Progenitor cell of endocrine pancreas (in vitro differentiated cells): ENCODE data around the gene LCOR. TPM values are rescaled to one million over a fixed set of nuclear protein-coding genes. Genes with fewer than 3 reads are reported as not detected.

Experiments
- DNase-seq: peaks from one replicate; pipeline ENCODE4 v3.0.0; 2021; ENCODE audit warnings: low spot score; ENCODE audit not compliant: unreplicated experiment
- H3K27ac Mint-ChIP-seq: 2 replicates; pipeline ENCODE4 v1.8.0; 2021; ENCODE audit warnings: mild to moderate bottlenecking, moderate library complexity, mixed read lengths
- H3K27me3 Mint-ChIP-seq: 2 replicates; pipeline ENCODE4 v1.8.0; 2021; ENCODE audit warnings: mixed read lengths
- H3K36me3 Mint-ChIP-seq: 2 replicates; pipeline ENCODE4 v1.8.0; 2022; ENCODE audit warnings: mixed read lengths; ENCODE audit not compliant: insufficient read depth
- H3K4me1 Mint-ChIP-seq: 2 replicates; pipeline ENCODE4 v1.8.0; 2021; ENCODE audit warnings: low read depth, mixed read lengths
- H3K4me3 Mint-ChIP-seq: 2 replicates; pipeline ENCODE4 v1.8.0; 2021; ENCODE audit warnings: low read depth, mild to moderate bottlenecking, moderate library complexity, mixed read lengths
- H3K9me3 Mint-ChIP-seq: 2 replicates; pipeline ENCODE4 v1.8.0; 2021; ENCODE audit warnings: low read depth, mixed read lengths
- CTCF ChIP-seq: fragments of 200-600 bp; sonication (generic); IDR thresholded peaks from one replicate; pipeline ENCODE4 v1.5.0; 2021; ENCODE audit warnings: antibody characterized with exemption, mild to moderate bottlenecking; ENCODE audit not compliant: unreplicated experiment
- total RNA-seq: library from RNA; stranded (reverse); gene quantifications from 2 replicates; pipeline ENCODE4 v1.2.1, GENCODE V29; 2021

The LCOR gene
- total RNA-seq, 1 donor from 2014 or later, result 88.6 TPM

GRCh38 chr10:96828609-96829008, 3.5 kb upstream of the LCOR start:
- Mint-ChIP-seq H3K27ac (no peak overlapping the region), H3K9me3 (no peaks in the 10 kb centered on the region), H3K4me3 (no peak overlapping the region), H3K36me3 (no peaks in the 10 kb centered on the region), H3K27me3 (no peaks in the 10 kb centered on the region), H3K4me1 (peaks cover 4% of the 10 kb centered on the region)
- TF ChIP-seq CTCF, result no peak
- no peak for DNase-seq

GRCh38 chr10:96829029-96829773, 2.9 kb upstream of the LCOR start:
- peaks cover 9% of the 10 kb centered on the region for H3K4me1 Mint-ChIP-seq
- H3K27me3 Mint-ChIP-seq, result no peaks in the 10 kb centered on the region
- H3K9me3 Mint-ChIP-seq, result no peaks in the 10 kb centered on the region
- no peak overlapping the region for H3K4me3 Mint-ChIP-seq
- no peak overlapping the region for H3K27ac Mint-ChIP-seq
- H3K36me3 Mint-ChIP-seq, result no peaks in the 10 kb centered on the region
- no peak for DNase-seq
- TF ChIP-seq CTCF, result no peak

GRCh38 chr10:96830511-96831199, 1.4 kb upstream of the LCOR start:
- peak; percentile 83 for TF ChIP-seq CTCF
- no peaks in the 10 kb centered on the region for H3K9me3 Mint-ChIP-seq
- peak overlapping the region; percentile 87 for H3K27ac Mint-ChIP-seq

GRCh38 chr10:96831200-96831866, 765 bp upstream of the LCOR start:
- Mint-ChIP-seq H3K4me1 (peaks cover 20% of the 10 kb centered on the region), H3K36me3 (no peaks in the 10 kb centered on the region), H3K9me3 (no peaks in the 10 kb centered on the region), H3K27me3 (no peaks in the 10 kb centered on the region), H3K27ac (peak overlapping the region; percentile 98), H3K4me3 (peak overlapping the region; percentile 87)
- DNase-seq, result no peak
- no peak for TF ChIP-seq CTCF

More at GRCh38 chr10:96830511-96831199, 1.4 kb upstream of the LCOR start:
- peak; percentile 54 for DNase-seq
- H3K27me3 Mint-ChIP-seq, result no peaks in the 10 kb centered on the region
- H3K4me3 Mint-ChIP-seq, result peak overlapping the region; percentile 70
- H3K36me3 Mint-ChIP-seq, result no peaks in the 10 kb centered on the region
- peaks cover 16% of the 10 kb centered on the region for H3K4me1 Mint-ChIP-seq

- H3K36me3 Mint-ChIP-seq, result no peaks in the 10 kb centered on the region
- H3K27ac Mint-ChIP-seq, result peak overlapping the region; percentile 94
- DNase-seq, result peak; percentile 78
- no peak for TF ChIP-seq CTCF
- H3K9me3 Mint-ChIP-seq, result no peaks in the 10 kb centered on the region
- H3K4me1 Mint-ChIP-seq, result peaks cover 23% of the 10 kb centered on the region
- H3K4me3 Mint-ChIP-seq, result peak overlapping the region; percentile 84
- H3K27me3 Mint-ChIP-seq, result no peaks in the 10 kb centered on the region
Observed at GRCh38 chr10:96832721-96833219, 672 bp downstream of the LCOR start.
